Neural cell (in vitro differentiated cells): ENCODE data around the gene DPAGT1. TPM values are rescaled to one million over a fixed set of nuclear protein-coding genes. Genes with fewer than 3 reads are reported as not detected.

ENCODE experiments used
- H2AFZ ChIP-seq: fragments of 200-600, 300-800 bp; sonication (generic), shearing (Covaris generic); 2 replicates; pipeline ENCODE4 v1.6.0; 2014; ENCODE audit warnings: low read depth, mild to moderate bottlenecking, antibody characterized with exemption, low read length, moderate library complexity
- H3F3A ChIP-seq: fragments of 200-600 bp; shearing (Covaris generic); 2 replicates; pipeline ENCODE4 v1.6.1; 2016; ENCODE audit warnings: mild to moderate bottlenecking, moderate library complexity, mixed read lengths, antibody characterized with exemption, low read length; ENCODE audit not compliant: insufficient read depth, poor library complexity, severe bottlenecking
- H3K27ac ChIP-seq: fragments of 200-600, 300-800 bp; sonication (generic), shearing (Covaris generic); 2 replicates; pipeline ENCODE4 v1.5.1; 2014; ENCODE audit warnings: mild to moderate bottlenecking, low read length, moderate library complexity
- H3K27me3 ChIP-seq: fragments of 300-800, 200-600 bp; sonication (generic), shearing (Covaris generic); 2 replicates; pipeline ENCODE4 v1.6.0; 2014; ENCODE audit warnings: mild to moderate bottlenecking, low read depth, low read length, moderate library complexity; ENCODE audit not compliant: insufficient read depth
- H3K36me3 ChIP-seq: fragments of 300-800, 200-600 bp; sonication (generic), shearing (Covaris generic); 2 replicates; pipeline ENCODE4 v1.5.1; 2014; ENCODE audit warnings: mild to moderate bottlenecking, antibody characterized with exemption, low read length, moderate library complexity; ENCODE audit not compliant: insufficient read depth
- H3K4me2 ChIP-seq: fragments of 300-800, 200-600 bp; sonication (generic), shearing (Covaris generic); 2 replicates; pipeline ENCODE4 v1.6.0; 2014; ENCODE audit warnings: mild to moderate bottlenecking, low read length
- H3K4me3 ChIP-seq: fragments of 300-800, 200-600 bp; sonication (generic), shearing (Covaris generic); 2 replicates; pipeline ENCODE4 v1.5.1; 2014; ENCODE audit warnings: mild to moderate bottlenecking, low read length, moderate library complexity
- H3K79me2 ChIP-seq: fragments of 200-600 bp; shearing (Covaris generic); replicated peaks from 2 replicates; pipeline ENCODE4 v1.6.0; 2014; ENCODE audit warnings: mild to moderate bottlenecking, low read length, moderate library complexity; ENCODE audit not compliant: insufficient read depth
- H3K9ac ChIP-seq: fragments of 300-800, 200-600 bp; sonication (generic), shearing (Covaris generic); 2 replicates; pipeline ENCODE4 v1.6.1; 2016; ENCODE audit warnings: mild to moderate bottlenecking, low read length, mixed read lengths
- H3K9me2 ChIP-seq: fragments of 200-600 bp; shearing (Covaris generic); 2 replicates; pipeline ENCODE4 v1.6.1; 2016; ENCODE audit warnings: mild to moderate bottlenecking, low read length, mixed read lengths; ENCODE audit not compliant: insufficient read depth
- H3K9me3 ChIP-seq: fragments of 200-600, 300-800 bp; sonication (generic), shearing (Covaris generic); 2 replicates; pipeline ENCODE4 v1.6.1; 2016; ENCODE audit warnings: mild to moderate bottlenecking, mixed run types, low read length, moderate library complexity, mixed read lengths
- H4K20me1 ChIP-seq: fragments of 200-600 bp; shearing (Covaris generic); 2 replicates; pipeline ENCODE4 v1.6.1; 2016; ENCODE audit warnings: mild to moderate bottlenecking, mixed run types; ENCODE audit not compliant: insufficient read depth
- EP300 ChIP-seq: fragments of 450-650 bp; conservative IDR thresholded peaks from 2 replicates; pipeline ENCODE4 v1.6.1; 2014; ENCODE audit warnings: antibody characterized with exemption, mild to moderate bottlenecking, moderate library complexity; ENCODE audit not compliant: poor library complexity, severe bottlenecking
- EZH2 ChIP-seq: fragments of 200-600, 300-800 bp; shearing (Covaris generic), sonication (generic); IDR thresholded peaks from 2 replicates; pipeline ENCODE4 v1.6.1; 2014; ENCODE audit warnings: antibody characterized with exemption, low read length, borderline replicate concordance, mild to moderate bottlenecking; ENCODE audit not compliant: insufficient read depth, poor library complexity, severe bottlenecking
- MXI1 ChIP-seq: fragments of 450-650 bp; conservative IDR thresholded peaks from 2 replicates; pipeline ENCODE4 v1.6.1; 2014; ENCODE audit warnings: antibody characterized with exemption, mild to moderate bottlenecking; ENCODE audit not compliant: poor library complexity, severe bottlenecking
- POLR2AphosphoS5 ChIP-seq: IDR thresholded peaks from 2 replicates; pipeline ENCODE4 v1.6.1; 2012
- RAD21 ChIP-seq: fragments of 450-650 bp; conservative IDR thresholded peaks from 2 replicates; pipeline ENCODE4 v1.6.1; 2014; ENCODE audit warnings: antibody characterized with exemption, mild to moderate bottlenecking, moderate library complexity
- SMC3 ChIP-seq: fragments of 450-650 bp; conservative IDR thresholded peaks from 2 replicates; pipeline ENCODE4 v1.6.1; 2014; ENCODE audit warnings: antibody characterized with exemption, mild to moderate bottlenecking, moderate library complexity; ENCODE audit not compliant: poor library complexity
- TAF1 ChIP-seq: IDR thresholded peaks from 2 replicates; pipeline ENCODE4 v1.6.1; 2012; ENCODE audit warnings: low read depth
- polyA minus RNA-seq: library from RNA; depleted of rRNA, polyadenylated mRNA; stranded (reverse); fragments of >200 nt; gene quantifications from 2 replicates; pipeline ENCODE4 v1.2.3, GENCODE V29; 2014
- polyA plus RNA-seq: library from polyadenylated mRNA; depleted of rRNA; stranded (reverse); fragments of >200 nt; gene quantifications from 2 replicates; pipeline ENCODE4 v1.2.3, GENCODE V29; 2014
- TF ChIP-seq, protein P1 (sequence below): IDR thresholded peaks from 2 replicates; pipeline ENCODE4 v1.6.1; 2012; ENCODE audit warnings: borderline replicate concordance
- TF ChIP-seq, protein P2 (sequence below): fragments of 450-650 bp; IDR thresholded peaks from 2 replicates; pipeline ENCODE4 v1.5.1; 2014; ENCODE audit warnings: antibody characterized with exemption, mild to moderate bottlenecking, moderate library complexity; ENCODE audit not compliant: poor library complexity, severe bottlenecking

The DPAGT1 gene
- 9.8 and 27.0 TPM in 2 replicates for polyA plus RNA-seq
- 10.5 and 14.6 TPM in 2 replicates for polyA minus RNA-seq

GRCh38 chr11:119101759-119102423 lies at the start of gene DPAGT1:
TSS of gene DPAGT1 (minus strand) at chr11:119101853. CDS start at chr11:119101655, 198 bp downstream.
- Histone ChIP-seq H3K27ac (peak within 1 kb of the TSS; percentile 90), H2AFZ (peak within 1 kb of the TSS; percentile 77), H3K9me2 (no peaks in the 10 kb centered on the region), H3K9ac (peak within 1 kb of the TSS; percentile 75), H3K36me3 (no peaks in the 10 kb centered on the region), H3K27me3 (no peaks in the 10 kb centered on the region), H4K20me1 (no peaks in the 10 kb centered on the region), H3K79me2 (no peaks in the 10 kb centered on the region), H3K4me3 (peak within 1 kb of the TSS; percentile 82), H3K9me3 (no peaks in the 10 kb centered on the region), H3F3A (no peaks in the 10 kb centered on the region), H3K4me2 (peak within 1 kb of the TSS; percentile 88)
- TF ChIP-seq MXI1 (peak; percentile 97), SMC3 (no peak), EZH2 (no peak), RAD21 (no peak), TAF1 (peak; percentile 55), POLR2AphosphoS5 (peak; percentile 26), EP300 (peak; percentile 53)
- TF ChIP-seq, protein P1, sequence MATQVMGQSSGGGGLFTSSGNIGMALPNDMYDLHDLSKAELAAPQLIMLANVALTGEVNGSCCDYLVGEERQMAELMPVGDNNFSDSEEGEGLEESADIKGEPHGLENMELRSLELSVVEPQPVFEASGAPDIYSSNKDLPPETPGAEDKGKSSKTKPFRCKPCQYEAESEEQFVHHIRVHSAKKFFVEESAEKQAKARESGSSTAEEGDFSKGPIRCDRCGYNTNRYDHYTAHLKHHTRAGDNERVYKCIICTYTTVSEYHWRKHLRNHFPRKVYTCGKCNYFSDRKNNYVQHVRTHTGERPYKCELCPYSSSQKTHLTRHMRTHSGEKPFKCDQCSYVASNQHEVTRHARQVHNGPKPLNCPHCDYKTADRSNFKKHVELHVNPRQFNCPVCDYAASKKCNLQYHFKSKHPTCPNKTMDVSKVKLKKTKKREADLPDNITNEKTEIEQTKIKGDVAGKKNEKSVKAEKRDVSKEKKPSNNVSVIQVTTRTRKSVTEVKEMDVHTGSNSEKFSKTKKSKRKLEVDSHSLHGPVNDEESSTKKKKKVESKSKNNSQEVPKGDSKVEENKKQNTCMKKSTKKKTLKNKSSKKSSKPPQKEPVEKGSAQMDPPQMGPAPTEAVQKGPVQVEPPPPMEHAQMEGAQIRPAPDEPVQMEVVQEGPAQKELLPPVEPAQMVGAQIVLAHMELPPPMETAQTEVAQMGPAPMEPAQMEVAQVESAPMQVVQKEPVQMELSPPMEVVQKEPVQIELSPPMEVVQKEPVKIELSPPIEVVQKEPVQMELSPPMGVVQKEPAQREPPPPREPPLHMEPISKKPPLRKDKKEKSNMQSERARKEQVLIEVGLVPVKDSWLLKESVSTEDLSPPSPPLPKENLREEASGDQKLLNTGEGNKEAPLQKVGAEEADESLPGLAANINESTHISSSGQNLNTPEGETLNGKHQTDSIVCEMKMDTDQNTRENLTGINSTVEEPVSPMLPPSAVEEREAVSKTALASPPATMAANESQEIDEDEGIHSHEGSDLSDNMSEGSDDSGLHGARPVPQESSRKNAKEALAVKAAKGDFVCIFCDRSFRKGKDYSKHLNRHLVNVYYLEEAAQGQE, result peak; percentile 24
- TF ChIP-seq, protein P2, sequence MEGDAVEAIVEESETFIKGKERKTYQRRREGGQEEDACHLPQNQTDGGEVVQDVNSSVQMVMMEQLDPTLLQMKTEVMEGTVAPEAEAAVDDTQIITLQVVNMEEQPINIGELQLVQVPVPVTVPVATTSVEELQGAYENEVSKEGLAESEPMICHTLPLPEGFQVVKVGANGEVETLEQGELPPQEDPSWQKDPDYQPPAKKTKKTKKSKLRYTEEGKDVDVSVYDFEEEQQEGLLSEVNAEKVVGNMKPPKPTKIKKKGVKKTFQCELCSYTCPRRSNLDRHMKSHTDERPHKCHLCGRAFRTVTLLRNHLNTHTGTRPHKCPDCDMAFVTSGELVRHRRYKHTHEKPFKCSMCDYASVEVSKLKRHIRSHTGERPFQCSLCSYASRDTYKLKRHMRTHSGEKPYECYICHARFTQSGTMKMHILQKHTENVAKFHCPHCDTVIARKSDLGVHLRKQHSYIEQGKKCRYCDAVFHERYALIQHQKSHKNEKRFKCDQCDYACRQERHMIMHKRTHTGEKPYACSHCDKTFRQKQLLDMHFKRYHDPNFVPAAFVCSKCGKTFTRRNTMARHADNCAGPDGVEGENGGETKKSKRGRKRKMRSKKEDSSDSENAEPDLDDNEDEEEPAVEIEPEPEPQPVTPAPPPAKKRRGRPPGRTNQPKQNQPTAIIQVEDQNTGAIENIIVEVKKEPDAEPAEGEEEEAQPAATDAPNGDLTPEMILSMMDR, result no peak

GRCh38 chr11:119149786-119150275 lies 48.2 kb upstream of the DPAGT1 start:
- Histone ChIP-seq H3K36me3 (no peaks in the 10 kb centered on the region), H3K9me2 (no peaks in the 10 kb centered on the region), H4K20me1 (no peaks in the 10 kb centered on the region), H3F3A (no peaks in the 10 kb centered on the region), H3K27me3 (peaks cover 35% of the 10 kb centered on the region), H3K4me2 (peak overlapping the region; percentile 35), H3K9ac (peak overlapping the region; percentile 64), H3K4me3 (peak overlapping the region; percentile 86), H3K79me2 (no peaks in the 10 kb centered on the region), H3K9me3 (no peaks in the 10 kb centered on the region), H2AFZ (no peak overlapping the region), H3K27ac (no peak overlapping the region)
- TF ChIP-seq POLR2AphosphoS5 (no peak), TAF1 (no peak), MXI1 (no peak), RAD21 (no peak), SMC3 (no peak), EZH2 (no peak), EP300 (no peak)
- TF ChIP-seq, protein P2, result no peak
- TF ChIP-seq, protein P1, result no peak
